ENCODE results near the gene PGS1. TPM values are rescaled to one million over a fixed set of nuclear protein-coding genes. Genes with fewer than 3 reads are reported as not detected.

PGS1 gene
- total and polyA plus RNA-seq, 2 of the 8 experiments (the other 6 are each of a cell fraction or from before 2014, with no cell fraction given): 46.7 to 60.0 TPM

- Histone ChIP-seq H3K9me3 (ENCODE audit: insufficient read depth in 2 of 2, low read depth in 1 of 2, low read length in 1 of 2) (no peaks in the 10 kb centered on the region), H4K20me1 (replicated peaks in 1 of 2; ENCODE audit: control insufficient read depth in 1 of 2, insufficient read depth in 2 of 2, low read length in 2 of 2) (no peaks in the 10 kb centered on the region), H3K4me3 (ENCODE audit: extremely low read depth in 1 of 4, insufficient read depth in 2 of 4, low read depth in 3 of 4, low read length in 4 of 4) (no peak overlapping the region), H3K36me3 (ENCODE audit: control insufficient read depth in 2 of 4, insufficient read depth in 4 of 4, low read length in 3 of 4) (no peaks in the 10 kb centered on the region), H2AK5ac (ENCODE audit: low read depth, low read length) (peak overlapping the region; percentile 55; the same call in 1 of the 2 replicates), H3K9ac (replicated peaks in 1 of 4; ENCODE audit: extremely low read depth in 1 of 4, low read depth in 3 of 4, low read length in 3 of 4) (no peak overlapping the region), H3K18ac (ENCODE audit: extremely low read depth, low read length) (peak overlapping the region; percentile 88), H2AFZ (ENCODE audit: low read length) (no peak overlapping the region), H2BK20ac (ENCODE audit: low read length) (peak overlapping the region; percentile 98), H3K4me2 (ENCODE audit: insufficient read depth in 1 of 2, low read depth in 2 of 2, low read length in 2 of 2) (no peak overlapping the region), H3K79me1 (ENCODE audit: low read depth, low read length) (no peaks in the 10 kb centered on the region), H3K23ac (ENCODE audit: insufficient read length) (no peak overlapping the region), H3K27me3 (replicated peaks in 1 of 4; ENCODE audit: control insufficient read depth in 3 of 4, extremely low read depth in 1 of 4, insufficient read depth in 3 of 4, low read length in 3 of 4) (no peaks in the 10 kb centered on the region), H4K5ac (ENCODE audit: insufficient read length, low read depth, low read length) (peak overlapping the region; percentile 45), H3K4me1 (replicated peaks in 1 of 4; ENCODE audit: control insufficient read depth in 3 of 4, insufficient read depth in 4 of 4, low read length in 3 of 4) (peaks cover 27 to 53% (median 42%) of the 10 kb centered on the region in 4 experiments), H3K27ac (ENCODE audit: low read depth, low read length) (peak overlapping the region; percentile 42; the same call in 1 of the 2 replicates), H3K14ac (ENCODE audit: insufficient read length) (no peak overlapping the region), H4K8ac (ENCODE audit: extremely low read depth, insufficient read depth, low read length) (no peak overlapping the region), H2BK12ac (ENCODE audit: low read depth, low read length) (peak overlapping the region; percentile 96), H3K79me2 (ENCODE audit: control insufficient read depth in 1 of 2, insufficient read depth in 2 of 2, low read length in 2 of 2) (no peaks in the 10 kb centered on the region), H2BK120ac (replicated peaks; ENCODE audit: low read depth, low read length) (peak overlapping the region; percentile 95), H2BK15ac (ENCODE audit: low read length) (peak overlapping the region; percentile 6; the same call in 1 of the 2 replicates), H3K56ac (replicated peaks; ENCODE audit: insufficient read length, low read depth, low read length) (no peak overlapping the region), H2BK5ac (ENCODE audit: low read depth, low read length) (peak overlapping the region; percentile 91), H3K23me2 (ENCODE audit: low read depth, low read length) (no peaks in the 10 kb centered on the region), H3K4ac (replicated peaks; ENCODE audit: insufficient read length, low read depth, low read length) (peak overlapping the region; percentile 95), H4K91ac (replicated peaks; ENCODE audit: insufficient read length, low read length) (peak overlapping the region; percentile 98)
- 89% methylated on average over 6 of the region's 6 CpGs; no CpG with 5 or more reads in 1 of the 2 experiments for WGBS, 2 experiments (ENCODE audit: extremely low coverage in 1 of 2, insufficient coverage in 1 of 2, insufficient read length in 1 of 2, insufficient replicate concordance in 2 of 2, low coverage in 1 of 2, low lambda C conversion rate in 2 of 2, missing lambda C conversion rate in 1 of 2)
- no peak for FAIRE-seq
- DNase-seq (ENCODE audit: low read depth in 1 of 2, low spot score in 2 of 2): no peak
- ChIA-PET CTCF (ENCODE audit: partially characterized antibody) (interaction anchor here (1.8 to 20.5 kb wide), 3 partner anchors 10 to 54 kb away, joined by 4 to 257 read pairs (median 20); no protein-coding TSS in a partner anchor), POLR2A (ENCODE audit: partially characterized antibody) (interaction anchor here (0.6 to 3.0 kb wide), 7 partner anchors 7 to 53 kb away, joined by 3 to 15 read pairs (median 4); partner anchors contain the start of gene SOCS3)
- no peak for TF ChIP-seq BCL11A (IDR thresholded peaks at IDR 0.05; ENCODE audit: low read depth in 2 of 2, low read length in 2 of 2)
- TF ChIP-seq MAFK (IDR thresholded peaks at IDR 0.05; ENCODE audit: low read depth, low read length): no peak
- no peak for TF ChIP-seq CHD1 (IDR thresholded peaks at IDR 0.05; ENCODE audit: low read depth, low read length)
- TF ChIP-seq TAF1 (IDR thresholded peaks at IDR 0.05; ENCODE audit: low read depth, low read length): no peak
- TF ChIP-seq KDM4A (IDR thresholded peaks at IDR 0.05; ENCODE audit: low read depth, low read length, severe bottlenecking): no peak
- no peak for TF ChIP-seq NANOG (IDR thresholded peaks at IDR 0.05; ENCODE audit: insufficient read depth, low read depth, low read length, poor library complexity, severe bottlenecking)
- no peak for TF ChIP-seq RFX5 (IDR thresholded peaks at IDR 0.05; ENCODE audit: borderline replicate concordance, low read depth, low read length)
These were observed 10.1 kb upstream of the PGS1 start for GRCh38 chr17:78368348-78368747.
